GM12878 (cell line): ENCODE measurements around the gene ABCD3.

Source experiments
- CEBPB ChIP-seq, 2 experiments: fragments of 150-350 bp in 1 of 2; IDR thresholded peaks; 2 replicates each; pipeline ENCODE4 v1.6.1; 2012 to 2014; ENCODE audit warnings: low read depth in 2 of 2, low read length in 2 of 2, borderline replicate concordance in 1 of 2, inconsistent platforms in 1 of 2
- CHD2 ChIP-seq: IDR thresholded peaks from 2 replicates; pipeline ENCODE4 v1.6.1; 2011; ENCODE audit warnings: low read depth, low read length, improper control_type of control experiment, borderline replicate concordance
- CHD4 ChIP-seq: fragments of 200-600 bp; sonication (generic); IDR thresholded peaks from 2 replicates; pipeline ENCODE4 v1.6.1; 2016; ENCODE audit warnings: mild to moderate bottlenecking
- CREB1 ChIP-seq: IDR thresholded peaks from 2 replicates; pipeline ENCODE4 v1.6.1; 2012; ENCODE audit warnings: low read depth, mild to moderate bottlenecking, inconsistent platforms
- CTCF ChIP-seq, 3 experiments: IDR thresholded peaks in 2 of 3; conservative IDR thresholded peaks in 1 of 3; 2 replicates each; pipeline ENCODE4 v1.5.1; 2011; ENCODE audit warnings: low read depth in 3 of 3, low read length in 3 of 3, mild to moderate bottlenecking in 3 of 3, control low read depth in 2 of 3, moderate library complexity in 2 of 3, inconsistent platforms in 1 of 3, mixed read lengths in 1 of 3; ENCODE audit not compliant: control insufficient read depth in 2 of 3, insufficient read depth in 1 of 3; ENCODE audit errors: extremely low read depth in 1 of 3
- EP300 ChIP-seq, 2 experiments: fragments of 150-350 bp in 1 of 2; IDR thresholded peaks; 2 replicates each; pipeline ENCODE4 v1.6.1; 2011 to 2012; ENCODE audit warnings: low read depth in 2 of 2, low read length in 2 of 2, borderline replicate concordance in 1 of 2, improper control_type of control experiment in 1 of 2, inconsistent platforms in 1 of 2; ENCODE audit not compliant: control insufficient read depth in 1 of 2
- FOS ChIP-seq: IDR thresholded peaks from 3 replicates; pipeline ENCODE4 v1.6.1; 2011; ENCODE audit warnings: borderline replicate concordance; ENCODE audit not compliant: insufficient read length; ENCODE audit errors: extremely low read depth
- MTA2 ChIP-seq: fragments of 450-650 bp; IDR thresholded peaks from 2 replicates; pipeline ENCODE4 v1.6.1; 2016; ENCODE audit warnings: low read depth, mild to moderate bottlenecking, moderate library complexity
- NRF1 ChIP-seq: conservative IDR thresholded peaks from 2 replicates; pipeline ENCODE4 v1.6.1; 2011; ENCODE audit warnings: mild to moderate bottlenecking, low read depth, low read length, improper control_type of control experiment
- SUPT20H ChIP-seq: IDR thresholded peaks from 2 replicates; pipeline ENCODE4 v1.6.1; 2011; ENCODE audit warnings: low read depth, mild to moderate bottlenecking, low read length, moderate library complexity, borderline replicate concordance; ENCODE audit not compliant: control insufficient read depth

GRCh38 chr1:94535879-94536278 is 117.7 kb downstream of the ABCD3 start:
- TF ChIP-seq FOS (no peak), CHD4 (no peak), CREB1 (no peak), CEBPB (IDR thresholded peaks at IDR 0.05; ENCODE audit: borderline replicate concordance in 1 of 2, low read depth in 2 of 2, low read length in 2 of 2) (no peak), CTCF (IDR thresholded peaks at IDR 0.05 in 2 of 3, conservative IDR thresholded peaks at IDR 0.05 in 1 of 3; ENCODE audit: control insufficient read depth in 2 of 3, extremely low read depth in 1 of 3, insufficient read depth in 1 of 3, low read depth in 3 of 3, low read length in 3 of 3) (no peak), MTA2 (no peak), NRF1 (no peak), CHD2 (no peak), EP300 (IDR thresholded peaks at IDR 0.05; ENCODE audit: borderline replicate concordance in 1 of 2, control insufficient read depth in 1 of 2, low read depth in 2 of 2, low read length in 2 of 2) (no peak), SUPT20H (no peak)
